Ovary (tissue), 9 donors: ENCODE data around the gene ASCL2. TPM values are rescaled to one million over a fixed set of nuclear protein-coding genes. Genes with fewer than 3 reads are reported as not detected.

Source experiments
- DNase-seq, 5 donors: peaks; one replicate each; pipeline ENCODE4 v3.0.0-alpha.2; 2019 to 2020
- H3K27ac ChIP-seq, 2 donors: fragments of 200-600 bp; one replicate each; pipeline versions ENCODE4 v1.5.1 to v1.8.0; 2019 to 2022
- H3K27me3 ChIP-seq: fragments of 200-600 bp; one replicate; pipeline ENCODE4 v1.8.0; 2022
- H3K36me3 ChIP-seq: fragments of 200-600 bp; sonication (generic); one replicate; pipeline ENCODE4 v1.5.1; 2019
- H3K4me1 ChIP-seq: one replicate; pipeline ENCODE4 v1.8.1; 2013; ENCODE audit warnings: mild to moderate bottlenecking, moderate library complexity; ENCODE audit not compliant: insufficient read depth
- H3K4me3 ChIP-seq: fragments of 200-600 bp; sonication (generic); one replicate; pipeline ENCODE4 v1.5.1; 2017
- H3K9me3 ChIP-seq, 2 donors: fragments of 200-600 bp in 1 of 2; sonication (generic) in 1 of 2; one replicate each; pipeline versions ENCODE4 v1.5.1 to v1.8.1; 2013 to 2019; ENCODE audit warnings: mild to moderate bottlenecking in 1 of 2, moderate library complexity in 1 of 2
- CTCF ChIP-seq, 3 donors: fragments of 450-650 bp in 2 of 3; fragments of 200-600 bp in 1 of 3; IDR thresholded peaks; one replicate each; pipeline versions ENCODE4 v1.5.1 to v1.8.0; 2016 to 2022; ENCODE audit warnings: antibody characterized with exemption in 3 of 3, mild to moderate bottlenecking in 1 of 3
- EP300 ChIP-seq: sonication (generic); formaldehyde crosslinking; IDR thresholded peaks from one replicate; pipeline ENCODE4 v1.6.1; 2017; ENCODE audit warnings: antibody characterized with exemption
- POLR2A ChIP-seq: fragments of 450-650 bp; IDR thresholded peaks from one replicate; pipeline ENCODE4 v1.6.1; 2017; ENCODE audit warnings: antibody characterized with exemption, mild to moderate bottlenecking, moderate library complexity
- WGBS, 3 donors: extraction: QIAGEN DNeasy Blood & Tissue Kit in 1 of 3; methylation state at CpG; one replicate each; pipeline versions ENCODE4 v1.1.5 to v1.1.7; 2013 to 2017; 5-methylcytosine and 5-hydroxymethylcytosine counted together
- intact Hi-C, 4 donors: fragments of 100-400 bp; cut with DNase I; formaldehyde crosslinking; loops; one replicate each; pipeline versions ENCODE4 v1.11.0 to v1.15.1; 2022 to 2023
- polyA plus RNA-seq, 2 donors: library from polyadenylated mRNA; stranded (reverse); fragments of 200-250 nt in 1 of 2; fragments of 350-450 nt in 1 of 2; fragmentation: Illumina TruSeq in 1 of 2; extraction: RNeasy Lipid Tissue Mini Kit (QIAGEN cat#74804) in 1 of 2; gene quantifications; one replicate each; pipeline ENCODE4 v1.2.3, GENCODE V29; 2013 to 2014
- total RNA-seq, 7 donors: library from RNA; depleted of rRNA in 2 of 7; stranded (reverse); fragments of >200 nt in 2 of 7; fragmentation: NEBNext Ultra II Directional in 3 of 7; extraction: Animal tissue kit (Norgen Biotek cat#: 25700) in 3 of 7; gene quantifications; one replicate each; pipeline versions ENCODE4 v1.1.0 to v1.2.4, GENCODE V29; 2016 to 2023
- donor health status: DM: no; HTN: no; CAD: no; lungs with moderate emphysema.
- donor health status: DM: no; HTN: no; CAD: no.
- donor health status: Bipolar disorder and iron deficiency.
- donor health status: DM: yes; HTN: yes; CAD: no.
- donor health status: DM: no; HTN: no; CAD: no.
- donor health status: DM: yes; HTN: yes; CAD: no.

ASCL2 gene
- total and polyA plus RNA-seq, 9 donors, result 0.10 to 1.3 (median 0.24) TPM

GRCh38 chr11:2300936-2301630 lies 30.7 kb upstream of the ASCL2 start:
- TF ChIP-seq EP300 (no peak), POLR2A (no peak), CTCF (IDR thresholded peaks at IDR 0.05) (no peak)
- H3K4me3 ChIP-seq, result no peak overlapping the region
- no peaks in the 10 kb centered on the region for H3K27me3 ChIP-seq
- H3K27ac ChIP-seq, result no peak overlapping the region
- peaks cover 18% of the 10 kb centered on the region for H3K4me1 ChIP-seq
- intact Hi-C loops, result loop anchor here in 3 of 4 donors (5.0 to 10.0 kb wide), 3 partner anchors 104 to 1419 kb away; no protein-coding TSS in a partner anchor
- no peaks in the 10 kb centered on the region for H3K36me3 ChIP-seq
- no peak for DNase-seq
- H3K9me3 ChIP-seq, result no peaks in the 10 kb centered on the region
- 76 to 79% (median 77%) methylated on average over 23 to 24 of the region's 24 CpGs for WGBS, 3 donors

GRCh38 chr11:2300290-2300935 lies 30.0 kb upstream of the ASCL2 start:
- intact Hi-C loops, result loop anchor here in 3 of 4 donors (5.0 to 10.0 kb wide), 3 partner anchors 103 to 1418 kb away; no protein-coding TSS in a partner anchor
- DNase-seq, result no peak
- Histone ChIP-seq H3K9me3 (no peaks in the 10 kb centered on the region), H3K36me3 (no peaks in the 10 kb centered on the region), H3K4me3 (no peak overlapping the region), H3K4me1 (peaks cover 12% of the 10 kb centered on the region), H3K27ac (no peak overlapping the region), H3K27me3 (no peaks in the 10 kb centered on the region)
- no peak for TF ChIP-seq EP300
- TF ChIP-seq POLR2A, result no peak
- no peak for TF ChIP-seq CTCF (IDR thresholded peaks at IDR 0.05)
- 76 to 83% (median 81%) methylated on average over 19 of the region's 19 CpGs for WGBS, 3 donors

GRCh38 chr11:2299773-2300172 lies 29.4 kb upstream of the ASCL2 start:
- H3K36me3 ChIP-seq, result no peaks in the 10 kb centered on the region
- intact Hi-C loops, result loop anchor here in 3 of 4 donors (2.0 to 10.0 kb wide), 4 partner anchors 99 to 1417 kb away; no protein-coding TSS in a partner anchor
- no peak overlapping the region for H3K27ac ChIP-seq
- no peak for DNase-seq
- WGBS, 3 donors, result 74 to 83% (median 77%) methylated on average over 5 to 10 of the region's 10 CpGs
- H3K9me3 ChIP-seq, result no peaks in the 10 kb centered on the region
- TF ChIP-seq POLR2A, result no peak
- TF ChIP-seq CTCF (IDR thresholded peaks at IDR 0.05), result no peak
- TF ChIP-seq EP300, result no peak
- H3K4me1 ChIP-seq, result peaks cover 7% of the 10 kb centered on the region
- no peak overlapping the region for H3K4me3 ChIP-seq
- H3K27me3 ChIP-seq, result no peaks in the 10 kb centered on the region

DNA sequence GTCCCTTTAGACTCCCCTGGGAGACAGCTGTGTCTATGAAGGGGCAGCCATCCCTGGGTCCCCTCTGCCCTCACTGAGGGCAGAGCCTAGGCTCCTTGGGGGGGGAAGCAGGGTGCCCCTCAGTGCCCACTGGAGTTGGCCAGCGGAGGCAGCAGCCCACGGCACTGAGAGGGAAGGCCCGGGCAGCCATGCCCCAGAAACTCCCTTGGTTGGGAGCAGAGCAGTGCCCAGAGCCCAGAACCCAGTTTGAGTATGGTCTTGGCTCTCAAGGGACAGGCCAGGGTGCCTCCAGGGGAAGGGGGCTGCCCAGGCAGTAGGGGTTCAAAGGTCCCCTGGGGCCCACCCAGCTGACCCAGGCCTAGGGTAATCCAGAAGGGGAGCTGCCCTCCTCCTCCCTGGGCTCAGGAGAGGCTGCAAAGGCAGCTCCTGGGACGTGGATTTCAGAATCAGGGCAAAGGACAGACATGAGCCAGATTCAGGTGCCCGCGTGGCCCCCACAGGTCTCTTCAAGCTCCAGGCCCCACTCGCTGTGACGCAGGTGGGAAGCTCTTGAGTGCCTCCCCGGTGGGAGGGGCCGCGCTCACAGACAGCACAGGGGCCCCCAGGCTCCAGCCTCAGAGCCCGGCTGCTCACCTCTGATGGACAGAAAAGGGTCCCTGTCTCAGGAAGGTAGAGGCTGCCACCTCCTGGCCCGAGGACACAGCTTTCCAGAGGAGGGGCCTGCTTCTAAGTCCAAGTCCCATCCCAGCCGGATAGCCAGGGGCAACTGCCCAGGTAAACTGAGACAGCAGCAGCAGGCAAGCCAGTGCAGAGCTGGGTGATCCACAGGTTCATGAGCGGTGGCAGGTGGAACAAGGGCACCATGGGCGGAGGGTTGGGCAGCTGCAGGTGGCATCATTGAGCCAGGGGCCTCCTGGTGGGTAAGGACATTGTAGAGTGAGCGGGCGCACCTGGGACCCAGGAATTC lies 28.7 kb upstream of the ASCL2 start:
- no peak overlapping the region for H3K27ac ChIP-seq
- DNase-seq, result peak in 1 of 5 donors; percentile 15
- WGBS, 3 donors, result 59 to 64% (median 60%) methylated on average over 15 to 18 of the region's 18 CpGs
- H3K27me3 ChIP-seq, result no peaks in the 10 kb centered on the region
- H3K36me3 ChIP-seq, result no peaks in the 10 kb centered on the region
- TF ChIP-seq POLR2A (no peak), EP300 (no peak), CTCF (IDR thresholded peaks at IDR 0.05) (no peak)
- intact Hi-C loops, result loop anchor here in 1 of 4 donors (2.0 kb wide), 1 partner anchor 98 kb away; no protein-coding TSS in a partner anchor
- H3K4me1 ChIP-seq, result peaks cover 2% of the 10 kb centered on the region
- H3K9me3 ChIP-seq, result no peaks in the 10 kb centered on the region
- no peak overlapping the region for H3K4me3 ChIP-seq
